Measurements from ENCODE around the gene AP1S3. TPM values are rescaled to one million over a fixed set of nuclear protein-coding genes. Genes with fewer than 3 reads are reported as not detected.

AP1S3 gene
- total RNA-seq, 4 donors from 2014 or later, result 0.23 to 4.6 (median 0.54) TPM; not detected in 1

- H3K27ac ChIP-seq, result no peak overlapping the region
- TF ChIP-seq CTCF (IDR thresholded peaks at IDR 0.05) (no peak), POLR2AphosphoS5 (IDR thresholded peaks at IDR 0.05) (no peak), POLR2A (IDR thresholded peaks at IDR 0.05) (no peak), EP300 (IDR thresholded peaks at IDR 0.05) (no peak)
- no peak for ATAC-seq
- no peaks in the 10 kb centered on the region for H3K4me1 ChIP-seq
- no peaks in the 10 kb centered on the region for H3K36me3 ChIP-seq
- H3K27me3 ChIP-seq, result peaks cover 12% of the 10 kb centered on the region
- WGBS, 2 donors (ENCODE audit: low coverage in 1 of 2), result 55 to 86% methylated on average over 1 of the region's 1 CpG
- H3K9me3 ChIP-seq, result no peaks in the 10 kb centered on the region
- no peak overlapping the region for H3K4me3 ChIP-seq
Observed at GRCh38 chr2:223751012-223751411, 86.4 kb downstream of the AP1S3 start.

- no peak overlapping the region for H3K27ac ChIP-seq
- no peak for TF ChIP-seq EP300 (IDR thresholded peaks at IDR 0.05)
- H3K27me3 ChIP-seq, result peaks cover 12% of the 10 kb centered on the region
- ATAC-seq, result no peak
- no peak overlapping the region for H3K4me3 ChIP-seq
- WGBS, 2 donors (ENCODE audit: low coverage in 1 of 2), result 36 to 40% methylated on average over 2 of the region's 2 CpGs
- H3K36me3 ChIP-seq, result no peaks in the 10 kb centered on the region
- H3K4me1 ChIP-seq, result no peaks in the 10 kb centered on the region
- no peaks in the 10 kb centered on the region for H3K9me3 ChIP-seq
Observed at GRCh38 chr2:223747392-223748042, 89.9 kb downstream of the AP1S3 start.

- Histone ChIP-seq H3K4me1 (no peaks in the 10 kb centered on the region), H3K9me3 (no peaks in the 10 kb centered on the region), H3K36me3 (no peaks in the 10 kb centered on the region), H3K4me3 (no peak overlapping the region), H3K27me3 (peaks cover 12% of the 10 kb centered on the region), H3K27ac (no peak overlapping the region)
- ATAC-seq, result no peak
- WGBS, 2 donors (ENCODE audit: low coverage in 1 of 2), result 96 to 100% methylated on average over 2 of the region's 2 CpGs
- no peak for TF ChIP-seq POLR2AphosphoS5 (IDR thresholded peaks at IDR 0.05)
- TF ChIP-seq CTCF (IDR thresholded peaks at IDR 0.05), result no peak
Observed at GRCh38 chr2:223746611-223747010, 90.8 kb downstream of the AP1S3 start.

GRCh38 chr2:223744580-223744979 lies 92.8 kb downstream of the AP1S3 start:
- H3K9me3 ChIP-seq, result no peaks in the 10 kb centered on the region
- H3K4me1 ChIP-seq, result no peaks in the 10 kb centered on the region
- no peak for TF ChIP-seq EP300 (IDR thresholded peaks at IDR 0.05)
- TF ChIP-seq CTCF (IDR thresholded peaks at IDR 0.05), result no peak
- no peak for TF ChIP-seq POLR2AphosphoS5 (IDR thresholded peaks at IDR 0.05)
- no peak for TF ChIP-seq POLR2A (IDR thresholded peaks at IDR 0.05)
- H3K36me3 ChIP-seq, result no peaks in the 10 kb centered on the region
- ATAC-seq, result no peak
- no peak overlapping the region for H3K4me3 ChIP-seq
- WGBS, 2 donors (ENCODE audit: low coverage in 1 of 2), result 55 to 60% methylated on average over 2 to 3 of the region's 3 CpGs
- peaks cover 8% of the 10 kb centered on the region for H3K27me3 ChIP-seq
- H3K27ac ChIP-seq, result no peak overlapping the region

DNA sequence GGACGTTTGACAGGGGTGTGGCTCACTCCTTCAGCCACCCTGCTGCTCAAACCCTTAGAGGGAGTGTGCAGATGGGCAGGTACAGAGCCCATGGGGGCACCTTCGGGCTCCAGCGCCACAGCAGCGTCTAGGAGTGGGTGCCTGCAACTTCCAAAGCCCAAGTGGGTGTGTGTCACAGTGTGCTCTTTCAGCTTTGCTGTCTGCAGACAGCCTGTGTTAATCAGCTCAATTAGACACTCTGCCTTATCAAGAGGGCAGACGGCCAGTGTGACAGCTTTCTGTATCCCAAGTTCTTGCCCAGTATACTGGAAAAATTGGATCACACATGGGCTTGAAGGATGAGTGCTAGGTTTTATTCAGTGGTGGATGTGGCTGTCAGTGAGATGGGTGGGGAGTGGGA lies 96.7 kb downstream of the AP1S3 start:
- Histone ChIP-seq H3K27me3 (no peaks in the 10 kb centered on the region), H3K4me3 (no peak overlapping the region), H3K9me3 (no peaks in the 10 kb centered on the region), H3K27ac (no peak overlapping the region), H3K4me1 (no peaks in the 10 kb centered on the region), H3K36me3 (no peaks in the 10 kb centered on the region)
- 20% methylated on average over 1 of the region's 5 CpGs; no CpG with 5 or more reads in 1 of the 2 donors for WGBS, 2 donors (ENCODE audit: low coverage in 1 of 2)
- ATAC-seq, result no peak
- TF ChIP-seq EP300 (IDR thresholded peaks at IDR 0.05) (no peak), CTCF (IDR thresholded peaks at IDR 0.05) (no peak), POLR2A (IDR thresholded peaks at IDR 0.05) (no peak), POLR2AphosphoS5 (IDR thresholded peaks at IDR 0.05) (no peak)
